C4-2B (cell line): ENCODE results near the gene IQCF2.

Source experiments
- ZFX ChIP-seq: fragments of 450-650 bp; IDR thresholded peaks from 2 replicates; pipeline ENCODE4 v1.6.1; 2017
- TF ChIP-seq, protein P1 (sequence below): fragments of 450-650 bp; conservative IDR thresholded peaks from 2 replicates; pipeline ENCODE4 v1.5.1; 2017; ENCODE audit warnings: mild to moderate bottlenecking

DNA sequence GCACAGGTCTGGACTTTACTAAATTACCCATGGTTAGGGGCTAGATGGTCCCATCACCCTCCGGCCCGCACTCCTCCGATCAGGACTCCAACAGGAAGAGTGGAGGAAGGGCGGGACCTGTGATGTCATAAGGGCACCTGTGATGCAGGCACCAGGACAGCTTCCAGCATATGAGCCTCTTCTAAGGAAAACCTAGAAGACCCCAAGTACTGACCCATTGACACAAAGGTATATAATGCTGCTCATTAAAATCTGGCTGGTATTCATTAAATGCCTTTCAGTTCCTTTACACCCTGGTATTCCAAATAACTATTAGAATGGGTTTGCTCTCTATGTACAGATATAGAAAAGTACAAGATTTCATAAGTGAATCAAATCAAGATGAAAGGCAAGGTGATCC lies 14.1 kb downstream of the IQCF2 start, which contains the start of gene IQCF5:
- TF ChIP-seq, protein P1, sequence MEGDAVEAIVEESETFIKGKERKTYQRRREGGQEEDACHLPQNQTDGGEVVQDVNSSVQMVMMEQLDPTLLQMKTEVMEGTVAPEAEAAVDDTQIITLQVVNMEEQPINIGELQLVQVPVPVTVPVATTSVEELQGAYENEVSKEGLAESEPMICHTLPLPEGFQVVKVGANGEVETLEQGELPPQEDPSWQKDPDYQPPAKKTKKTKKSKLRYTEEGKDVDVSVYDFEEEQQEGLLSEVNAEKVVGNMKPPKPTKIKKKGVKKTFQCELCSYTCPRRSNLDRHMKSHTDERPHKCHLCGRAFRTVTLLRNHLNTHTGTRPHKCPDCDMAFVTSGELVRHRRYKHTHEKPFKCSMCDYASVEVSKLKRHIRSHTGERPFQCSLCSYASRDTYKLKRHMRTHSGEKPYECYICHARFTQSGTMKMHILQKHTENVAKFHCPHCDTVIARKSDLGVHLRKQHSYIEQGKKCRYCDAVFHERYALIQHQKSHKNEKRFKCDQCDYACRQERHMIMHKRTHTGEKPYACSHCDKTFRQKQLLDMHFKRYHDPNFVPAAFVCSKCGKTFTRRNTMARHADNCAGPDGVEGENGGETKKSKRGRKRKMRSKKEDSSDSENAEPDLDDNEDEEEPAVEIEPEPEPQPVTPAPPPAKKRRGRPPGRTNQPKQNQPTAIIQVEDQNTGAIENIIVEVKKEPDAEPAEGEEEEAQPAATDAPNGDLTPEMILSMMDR = no peak
- TF ChIP-seq ZFX = no peak
